B cell (primary cell): ENCODE data around the gene PLS1.

Experiments
- EZH2 ChIP-seq: IDR thresholded peaks from 2 replicates; pipeline ENCODE4 v1.6.1; 2012; ENCODE audit warnings: borderline replicate concordance, low read depth, mild to moderate bottlenecking, moderate library complexity, low read length; ENCODE audit not compliant: insufficient read depth, poor library complexity, severe bottlenecking
- TF ChIP-seq, protein P1 (sequence below): fragments of 200-600 bp; IDR thresholded peaks from one replicate; pipeline ENCODE4 v1.8.0; 2022; ENCODE audit warnings: antibody characterized with exemption, mild to moderate bottlenecking

DNA sequence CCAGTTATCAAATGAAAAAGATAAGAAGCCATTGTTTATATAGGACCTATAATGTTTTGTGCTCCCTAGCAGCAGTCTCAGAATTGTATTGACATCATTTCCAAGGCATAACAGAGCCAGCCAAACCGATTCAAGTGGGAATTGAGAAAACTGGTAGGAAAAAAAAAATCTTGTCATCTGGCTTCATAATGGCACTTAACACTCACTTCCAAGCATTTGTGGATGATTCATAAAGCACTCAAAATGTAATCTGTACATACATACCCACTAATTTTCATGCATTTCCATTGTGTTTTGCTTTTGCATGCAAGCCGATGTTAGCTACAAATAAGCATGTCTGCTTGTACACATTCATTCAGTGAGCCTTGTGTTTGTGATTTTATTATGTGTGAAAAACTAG lies 109.0 kb downstream of the PLS1 start:
- TF ChIP-seq, protein P1, sequence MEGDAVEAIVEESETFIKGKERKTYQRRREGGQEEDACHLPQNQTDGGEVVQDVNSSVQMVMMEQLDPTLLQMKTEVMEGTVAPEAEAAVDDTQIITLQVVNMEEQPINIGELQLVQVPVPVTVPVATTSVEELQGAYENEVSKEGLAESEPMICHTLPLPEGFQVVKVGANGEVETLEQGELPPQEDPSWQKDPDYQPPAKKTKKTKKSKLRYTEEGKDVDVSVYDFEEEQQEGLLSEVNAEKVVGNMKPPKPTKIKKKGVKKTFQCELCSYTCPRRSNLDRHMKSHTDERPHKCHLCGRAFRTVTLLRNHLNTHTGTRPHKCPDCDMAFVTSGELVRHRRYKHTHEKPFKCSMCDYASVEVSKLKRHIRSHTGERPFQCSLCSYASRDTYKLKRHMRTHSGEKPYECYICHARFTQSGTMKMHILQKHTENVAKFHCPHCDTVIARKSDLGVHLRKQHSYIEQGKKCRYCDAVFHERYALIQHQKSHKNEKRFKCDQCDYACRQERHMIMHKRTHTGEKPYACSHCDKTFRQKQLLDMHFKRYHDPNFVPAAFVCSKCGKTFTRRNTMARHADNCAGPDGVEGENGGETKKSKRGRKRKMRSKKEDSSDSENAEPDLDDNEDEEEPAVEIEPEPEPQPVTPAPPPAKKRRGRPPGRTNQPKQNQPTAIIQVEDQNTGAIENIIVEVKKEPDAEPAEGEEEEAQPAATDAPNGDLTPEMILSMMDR = no peak
- TF ChIP-seq EZH2 = no peak
